HG02763 (cell line): Measurements from ENCODE around the gene PRR7.

Experiments
- ATAC-seq: cut with Tn5 transposase; IDR thresholded peaks from one replicate; pipeline ENCODE4 v1.9.1; 2021; ENCODE audit warnings: mild to moderate bottlenecking, moderate library complexity; ENCODE audit not compliant: unreplicated experiment

Gene PRR7

GRCh38 chr5:177468329-177468684 lies 21.7 kb downstream of the PRR7 start:
- ATAC-seq = no peak

- no peak for ATAC-seq
Measured at GRCh38 chr5:177468685-177469628, 22.3 kb downstream of the PRR7 start.

DNA sequence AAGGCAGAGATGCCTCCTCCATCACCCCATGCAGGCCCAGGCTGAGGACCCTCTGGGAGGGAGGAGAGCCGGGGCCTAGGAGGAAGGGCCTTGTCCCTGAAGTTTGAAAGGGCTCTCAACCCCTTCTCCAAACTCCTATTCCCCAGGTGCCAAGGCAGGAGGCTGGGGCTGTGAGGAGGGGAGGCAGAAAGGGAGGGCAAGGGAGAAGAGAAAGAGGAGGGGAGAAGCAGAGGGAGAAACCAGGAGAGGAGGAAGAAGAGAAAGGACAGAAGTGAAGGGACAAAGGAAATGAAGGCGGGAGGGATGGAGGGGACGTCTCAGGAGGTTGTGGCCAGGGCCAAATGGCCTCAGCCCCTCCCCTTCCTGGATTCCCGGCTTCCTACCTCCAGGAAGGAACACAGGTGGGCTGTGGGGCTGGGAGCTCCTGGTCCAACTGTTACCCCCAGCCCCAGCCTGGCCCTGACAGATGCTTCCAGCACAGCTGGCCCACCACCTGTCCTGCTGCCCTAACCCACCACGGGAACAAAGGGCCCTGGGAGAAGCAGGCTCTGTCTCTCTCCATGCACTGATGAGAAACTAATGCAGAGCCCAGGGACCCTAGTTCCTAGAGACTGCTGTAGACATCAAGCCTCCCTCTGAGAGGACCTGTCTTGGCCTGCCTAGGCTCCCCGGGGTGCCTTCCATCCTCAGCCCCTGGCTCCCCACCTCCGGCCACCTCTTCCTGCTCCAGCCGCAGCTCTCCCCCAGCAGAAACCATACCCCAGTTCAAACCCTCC lies 23.3 kb downstream of the PRR7 start:
- ATAC-seq = no peak

DNA sequence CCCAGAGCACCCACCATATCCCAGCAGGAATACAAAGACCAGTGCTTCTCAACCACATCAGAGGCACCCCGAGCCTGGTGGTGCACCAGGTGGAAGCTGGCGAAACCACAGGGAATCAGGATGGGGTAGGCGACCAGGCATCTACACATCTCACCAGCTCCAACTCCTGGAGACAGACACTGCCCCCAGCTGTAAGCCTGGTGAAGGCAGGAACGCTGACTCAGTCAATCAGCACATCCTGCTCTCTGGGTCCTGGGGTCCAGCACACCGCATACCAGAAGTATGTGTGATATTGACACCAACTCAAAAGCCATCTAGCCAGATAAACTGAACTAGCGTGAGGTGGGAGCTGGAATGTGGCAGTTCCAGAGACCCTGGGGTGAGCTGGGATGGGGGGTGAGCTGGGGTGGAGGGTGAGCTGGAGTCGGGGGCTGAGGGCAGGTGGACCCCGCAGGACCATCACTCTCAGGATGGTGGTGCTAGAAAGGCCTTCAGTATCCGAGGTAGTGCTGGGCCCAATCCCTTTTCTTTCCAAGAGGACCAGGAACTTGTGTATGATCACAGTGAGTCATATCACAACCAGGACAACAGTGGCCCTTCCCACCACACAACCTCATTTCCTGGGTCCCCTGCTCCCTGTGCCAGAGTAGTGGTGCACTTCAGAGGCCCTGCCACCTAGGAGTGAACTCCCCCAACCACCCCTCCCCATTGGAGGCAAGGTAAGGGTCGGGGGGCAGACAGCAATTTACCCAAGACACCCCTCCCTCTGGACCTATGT lies 24.3 kb downstream of the PRR7 start:
- ATAC-seq = no peak

DNA sequence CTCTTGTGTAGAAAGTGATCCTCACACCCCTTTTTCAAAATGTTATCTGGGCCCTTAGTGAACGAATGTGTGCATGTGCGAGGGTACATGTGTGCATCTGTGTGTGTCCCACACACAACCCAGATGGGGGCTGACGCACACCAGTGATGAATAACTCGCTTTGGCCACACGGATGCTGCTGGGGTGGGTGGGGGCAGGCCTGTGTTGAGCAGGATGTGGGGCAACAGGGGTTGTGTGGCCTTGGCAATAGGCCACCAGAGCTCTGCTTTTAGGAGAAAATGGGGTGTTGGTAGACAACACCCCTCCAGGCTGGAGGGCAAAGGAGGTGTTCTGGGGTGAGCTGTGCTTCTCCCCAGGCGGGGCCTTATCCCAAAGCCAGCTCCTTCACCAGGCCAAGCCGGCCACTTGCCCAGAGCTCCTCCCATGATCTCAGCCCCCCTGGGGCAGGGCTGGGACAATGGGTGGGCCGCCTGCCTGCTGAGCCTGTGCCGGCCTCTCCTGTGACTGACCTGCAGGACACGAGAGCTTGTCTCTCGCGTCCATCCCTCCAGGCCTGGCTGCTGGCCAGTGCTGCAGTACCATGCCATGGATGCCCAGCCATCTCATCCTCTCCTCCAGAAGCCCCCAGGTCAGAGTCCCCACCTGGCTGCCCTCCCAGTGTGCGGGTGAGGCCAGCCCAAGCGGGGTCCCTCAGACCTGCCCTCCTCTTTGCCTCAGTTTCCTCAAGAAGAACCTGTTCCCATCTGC lies 25.2 kb downstream of the PRR7 start:
- no peak for ATAC-seq

DNA sequence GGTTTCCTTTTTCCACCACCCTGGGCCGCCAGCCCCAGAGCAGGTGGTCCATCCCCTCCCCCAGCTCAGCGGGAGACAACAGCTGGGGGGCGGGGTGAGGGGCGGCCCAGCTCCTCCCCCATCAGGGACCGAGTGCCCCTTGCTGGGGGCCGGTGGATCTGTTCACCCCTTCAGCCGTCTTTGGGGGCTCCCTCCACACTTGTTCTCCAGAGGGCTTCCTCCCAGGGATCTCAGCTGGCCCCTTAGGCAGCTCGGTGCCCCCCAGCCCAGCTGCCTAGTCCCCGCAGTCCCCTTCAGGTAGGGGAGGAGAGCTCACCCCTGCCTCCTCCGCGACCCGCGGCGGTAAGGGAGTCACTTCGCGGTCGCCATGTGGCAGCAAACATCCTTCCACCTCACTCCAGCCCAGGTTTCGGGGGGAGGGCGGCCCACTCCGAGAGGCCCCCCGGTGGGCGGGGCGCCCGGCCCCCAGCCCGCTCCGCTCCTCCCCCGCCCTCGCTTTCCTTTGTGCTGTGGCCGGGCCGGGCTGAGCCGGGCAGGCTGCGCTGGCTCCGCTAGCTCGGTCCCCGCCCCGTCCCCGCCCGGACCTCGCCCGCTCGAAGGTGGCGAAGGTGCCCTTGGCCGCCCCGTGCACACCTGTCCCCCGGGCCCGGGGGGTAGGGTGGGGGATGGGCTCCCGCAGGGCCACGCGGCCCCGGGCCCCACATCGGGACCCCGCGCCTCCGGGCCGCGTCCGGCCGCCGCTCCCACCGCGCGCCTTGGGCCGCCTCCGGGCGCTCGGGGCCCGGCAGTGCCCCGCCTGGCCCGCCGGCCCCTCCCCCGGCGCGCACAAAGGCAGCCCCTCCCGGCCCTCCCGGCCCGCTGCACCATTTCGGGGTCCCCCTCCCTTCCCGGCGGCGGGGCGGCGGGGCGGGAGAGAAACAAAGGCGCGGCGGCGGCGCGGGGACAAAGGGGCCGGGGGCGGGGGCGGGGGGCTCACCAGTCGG lies 26.1 kb downstream of the PRR7 start:
- no peak for ATAC-seq

DNA sequence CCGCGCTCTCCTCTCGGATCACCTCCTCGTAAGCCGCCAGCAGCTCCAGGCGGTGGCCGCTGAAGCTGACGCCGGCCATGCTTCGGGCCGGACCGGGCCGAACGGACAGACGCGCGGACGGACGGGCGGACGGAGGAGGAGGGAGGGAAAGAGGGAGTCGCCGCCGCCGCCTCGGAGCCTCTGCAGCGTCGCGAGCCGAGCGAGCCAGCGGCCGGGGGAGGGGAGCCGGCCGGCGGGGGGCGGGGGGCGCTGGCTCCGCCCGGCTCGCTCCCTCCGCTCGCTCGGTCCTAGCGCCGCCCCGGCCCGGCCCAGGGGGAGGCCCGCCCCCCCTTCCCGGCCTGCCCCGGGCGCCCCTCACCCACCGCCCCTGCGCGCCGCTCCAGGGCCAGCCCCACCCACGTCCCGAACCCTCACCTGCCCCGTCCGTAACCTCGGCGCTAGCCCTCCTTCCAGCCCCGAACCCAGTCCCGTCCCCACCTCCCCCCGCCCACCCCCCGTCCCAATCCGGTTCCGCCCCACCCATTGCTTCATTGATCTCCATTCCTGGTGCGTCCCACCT lies 26.9 kb downstream of the PRR7 start, which contains the start of gene DBN1:
Gene DBN1, minus strand, starts transcription at position 192 of the 559 bp plus-strand sequence. Its CDS starts 113 bp downstream, at position 79.
- ATAC-seq = no peak

DNA sequence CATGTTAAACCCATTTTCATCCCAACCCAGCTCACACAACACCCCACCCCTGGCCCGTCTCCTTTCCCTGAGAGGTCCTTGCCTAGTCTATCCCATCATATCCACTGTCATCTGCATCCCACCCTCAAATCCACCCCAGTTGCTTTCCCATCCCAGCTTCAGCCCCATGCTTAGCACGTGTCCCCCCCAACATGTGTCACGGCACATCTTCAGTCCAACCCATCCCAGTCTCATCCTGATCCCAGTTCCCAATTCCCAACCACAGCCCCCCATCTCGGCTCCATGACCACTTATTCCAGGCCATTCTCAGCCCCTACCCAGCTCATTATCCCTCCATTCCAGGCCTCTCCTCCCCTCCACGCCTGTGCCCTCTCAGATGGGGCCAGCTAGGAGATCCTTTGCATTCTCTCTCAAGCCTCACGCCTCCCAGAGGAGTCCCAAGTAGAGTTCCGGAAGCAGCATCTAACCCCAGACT lies 27.4 kb downstream of the PRR7 start:
- ATAC-seq = no peak

- no peak for ATAC-seq
Measured at GRCh38 chr5:177474846-177475562, 28.4 kb downstream of the PRR7 start.

DNA sequence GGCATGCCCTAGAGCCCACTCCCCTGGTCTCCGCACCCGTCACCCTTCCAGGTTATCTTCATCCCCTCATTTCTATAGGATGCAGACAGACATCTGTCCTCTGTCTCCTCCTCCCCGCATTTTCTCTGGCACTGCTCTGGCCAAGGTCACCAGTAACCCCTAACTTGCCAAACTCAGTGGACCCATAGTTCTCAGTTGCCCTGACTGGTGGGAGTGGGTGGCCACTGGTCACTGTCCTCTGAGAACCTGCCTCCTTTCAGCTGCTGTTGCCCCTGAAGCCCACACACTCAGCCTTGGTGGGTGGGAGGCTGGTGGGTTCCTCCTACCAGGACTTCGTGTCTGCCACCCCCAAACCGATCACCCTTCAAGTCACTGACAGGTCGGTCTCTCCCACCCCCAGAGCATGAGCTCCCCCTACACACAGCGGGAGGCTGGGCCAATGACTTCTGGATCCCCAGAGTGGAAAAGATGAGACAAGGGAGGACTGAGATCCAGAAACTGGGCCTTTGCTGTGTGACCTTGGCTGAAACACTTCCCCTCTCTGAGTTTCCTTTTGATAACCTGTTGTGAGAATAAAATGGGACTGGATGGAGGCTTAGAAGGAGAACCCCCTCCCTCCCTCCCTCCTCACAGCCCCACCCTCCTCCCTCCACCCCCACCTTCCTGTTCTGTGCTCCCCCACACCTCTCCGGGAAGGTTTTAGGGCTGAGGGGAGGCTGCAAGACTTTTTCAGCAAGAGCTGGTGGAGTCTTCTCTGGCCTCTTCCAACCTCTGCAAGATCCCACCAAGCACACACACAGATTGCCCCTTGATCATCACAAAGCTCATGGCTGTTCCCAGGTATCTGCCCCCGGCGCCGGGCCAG lies 29.2 kb downstream of the PRR7 start:
- no peak for ATAC-seq

- ATAC-seq = no peak
Measured at GRCh38 chr5:177476531-177477233, 30.1 kb downstream of the PRR7 start.

GRCh38 chr5:177477701-177478477 lies 31.3 kb downstream of the PRR7 start:
- no peak for ATAC-seq

DNA sequence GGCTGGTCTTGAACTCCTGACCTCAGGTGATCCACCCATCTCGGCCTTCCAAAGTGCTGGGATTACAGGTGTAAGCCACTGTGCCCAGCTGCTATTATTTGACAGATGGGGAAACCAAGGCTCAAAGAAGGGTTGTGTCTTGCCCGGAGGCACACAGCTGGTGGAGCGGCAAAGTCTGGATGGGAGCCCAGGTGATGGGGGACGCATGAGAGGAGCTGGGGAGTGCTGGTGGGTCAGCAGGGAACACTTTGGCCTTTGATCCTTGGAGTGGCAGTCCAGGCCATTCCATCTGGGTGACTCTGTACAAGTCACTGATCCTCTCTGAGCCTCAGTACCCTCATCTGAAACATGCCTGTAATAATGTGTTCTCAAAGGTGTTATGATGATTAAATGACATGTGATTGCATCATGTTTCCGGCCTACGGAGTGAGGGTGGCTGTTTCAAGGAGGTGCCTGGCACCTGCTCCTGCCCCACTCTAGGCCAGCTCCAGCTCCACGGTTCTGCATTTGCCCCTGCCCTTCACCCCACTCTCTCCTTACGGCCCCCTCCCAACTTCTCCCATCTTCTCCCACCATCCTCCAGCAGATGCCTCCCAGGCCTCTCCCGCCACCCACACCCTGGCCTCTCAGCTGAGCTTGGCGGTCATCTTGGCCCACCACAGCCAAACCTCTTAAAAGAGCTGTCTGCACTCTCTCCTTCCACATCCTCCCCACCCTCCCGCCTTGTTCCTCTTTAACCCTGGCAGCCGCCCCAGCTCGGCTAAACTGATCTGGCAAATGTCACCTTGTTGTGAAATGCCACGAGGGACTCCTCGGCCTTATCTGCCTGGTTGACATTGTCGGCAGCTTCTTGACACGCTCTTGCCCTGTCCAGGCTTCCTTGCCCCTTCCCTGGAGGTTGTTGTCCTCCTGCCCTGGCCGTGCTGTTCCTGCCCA lies 32.4 kb downstream of the PRR7 start:
- no peak for ATAC-seq

GRCh38 chr5:177479774-177480173 lies 33.2 kb downstream of the PRR7 start:
- ATAC-seq = no peak

GRCh38 chr5:177482359-177482795 lies 35.8 kb downstream of the PRR7 start:
- no peak for ATAC-seq
